Measurements from ENCODE around the gene ZNF516.

GRCh38 chr18:76335859-76336640 lies 159.0 kb downstream of the ZNF516 start:
- no peak for TF ChIP-seq CTCF (conservative IDR thresholded peaks at IDR 0.05; ENCODE audit: low read depth, low read length)
- TF ChIP-seq POLR2A (IDR thresholded peaks at IDR 0.05; ENCODE audit: low read depth, low read length): no peak
- no peak for TF ChIP-seq FOS (IDR thresholded peaks at IDR 0.05; ENCODE audit: low read depth, low read length)
- no peak for TF ChIP-seq RCOR1 (IDR thresholded peaks at IDR 0.05; ENCODE audit: insufficient replicate concordance, low read length)
- no peak for TF ChIP-seq SMC3 (IDR thresholded peaks at IDR 0.05; ENCODE audit: low read depth, low read length)
- TF ChIP-seq MXI1 (IDR thresholded peaks at IDR 0.05; ENCODE audit: borderline replicate concordance, low read depth, low read length): no peak
- no peak for TF ChIP-seq BHLHE40 (IDR thresholded peaks at IDR 0.05; ENCODE audit: low read depth, low read length)
- no peak for TF ChIP-seq RAD21 (IDR thresholded peaks at IDR 0.05; ENCODE audit: low read length)
